Measurements from ENCODE around the gene HES4. TPM values are rescaled to one million over a fixed set of nuclear protein-coding genes. Genes with fewer than 3 reads are reported as not detected.
A peak's percentile ranks its signal among the peaks of the same experiment; 100 is the strongest.

HES4 gene
- total and polyA plus RNA-seq, 2 of the 13 experiments (the other 11 are each of a cell fraction or from before 2014, with no cell fraction given), result 8.8 to 10.6 TPM

DNA sequence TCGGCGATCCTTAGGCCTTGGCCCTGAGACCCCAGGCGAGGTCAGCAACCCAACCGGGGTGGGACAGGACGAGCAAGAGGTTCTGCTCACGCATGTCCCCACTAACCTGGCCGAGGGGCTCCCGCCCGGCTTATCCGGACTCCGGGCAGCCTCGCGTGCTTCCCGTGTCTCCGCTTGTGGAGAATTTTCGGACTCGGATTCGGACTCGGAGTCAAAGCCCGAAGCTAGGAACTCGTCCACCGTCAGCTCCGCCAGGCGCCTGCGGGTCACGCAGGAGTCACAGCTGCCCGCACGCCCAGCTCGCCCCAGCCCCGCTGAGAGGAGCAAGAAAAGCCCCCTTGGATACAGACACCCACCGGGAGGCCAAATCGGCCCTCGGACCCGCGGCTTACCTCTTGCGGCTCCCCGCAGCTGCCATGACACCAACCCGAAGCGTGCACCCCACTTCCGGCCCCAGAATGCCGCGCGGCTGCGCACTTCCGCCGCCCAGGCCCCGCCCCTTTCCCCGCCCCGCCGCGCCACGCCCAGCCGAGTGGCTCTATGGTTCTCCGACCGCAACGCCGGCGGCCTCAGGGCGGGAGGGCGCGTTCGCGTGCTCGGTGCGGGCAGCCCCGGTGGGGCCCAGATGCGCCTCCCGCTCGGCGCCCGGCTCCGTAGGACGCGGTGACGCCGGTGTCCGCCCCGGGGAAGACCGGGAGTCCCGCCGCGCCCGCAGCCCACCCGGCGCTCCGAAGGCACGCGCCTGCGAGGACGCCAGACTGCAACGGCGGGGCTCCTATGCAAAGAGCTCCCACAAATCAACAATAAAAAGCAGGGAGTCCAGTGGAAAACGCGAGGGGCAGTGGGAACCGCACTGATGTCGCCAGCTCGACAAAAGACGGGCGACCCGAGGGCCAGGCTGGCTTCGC, 40.8 kb downstream of the HES4 start, which contains the start of gene NOC2L (continued):
- no peak for TF ChIP-seq SCMH1 (CRISPR knock-in tag; IDR thresholded peaks at IDR 0.05; ENCODE audit: borderline replicate concordance)
- TF ChIP-seq, protein P1, sequence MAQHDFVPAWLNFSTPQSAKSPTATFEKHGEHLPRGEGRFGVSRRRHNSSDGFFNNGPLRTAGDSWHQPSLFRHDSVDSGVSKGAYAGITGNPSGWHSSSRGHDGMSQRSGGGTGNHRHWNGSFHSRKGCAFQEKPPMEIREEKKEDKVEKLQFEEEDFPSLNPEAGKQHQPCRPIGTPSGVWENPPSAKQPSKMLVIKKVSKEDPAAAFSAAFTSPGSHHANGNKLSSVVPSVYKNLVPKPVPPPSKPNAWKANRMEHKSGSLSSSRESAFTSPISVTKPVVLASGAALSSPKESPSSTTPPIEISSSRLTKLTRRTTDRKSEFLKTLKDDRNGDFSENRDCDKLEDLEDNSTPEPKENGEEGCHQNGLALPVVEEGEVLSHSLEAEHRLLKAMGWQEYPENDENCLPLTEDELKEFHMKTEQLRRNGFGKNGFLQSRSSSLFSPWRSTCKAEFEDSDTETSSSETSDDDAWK (CRISPR knock-in tag; IDR thresholded peaks at IDR 0.05), result no peak
- peak; percentile 34; the same call in 1 of the 2 replicates for TF ChIP-seq ZNF225 (CRISPR knock-in tag; IDR thresholded peaks at IDR 0.05)
- TF ChIP-seq ZNF446 (CRISPR knock-in tag; IDR thresholded peaks at IDR 0.05), result no peak
- TF ChIP-seq, protein P2, sequence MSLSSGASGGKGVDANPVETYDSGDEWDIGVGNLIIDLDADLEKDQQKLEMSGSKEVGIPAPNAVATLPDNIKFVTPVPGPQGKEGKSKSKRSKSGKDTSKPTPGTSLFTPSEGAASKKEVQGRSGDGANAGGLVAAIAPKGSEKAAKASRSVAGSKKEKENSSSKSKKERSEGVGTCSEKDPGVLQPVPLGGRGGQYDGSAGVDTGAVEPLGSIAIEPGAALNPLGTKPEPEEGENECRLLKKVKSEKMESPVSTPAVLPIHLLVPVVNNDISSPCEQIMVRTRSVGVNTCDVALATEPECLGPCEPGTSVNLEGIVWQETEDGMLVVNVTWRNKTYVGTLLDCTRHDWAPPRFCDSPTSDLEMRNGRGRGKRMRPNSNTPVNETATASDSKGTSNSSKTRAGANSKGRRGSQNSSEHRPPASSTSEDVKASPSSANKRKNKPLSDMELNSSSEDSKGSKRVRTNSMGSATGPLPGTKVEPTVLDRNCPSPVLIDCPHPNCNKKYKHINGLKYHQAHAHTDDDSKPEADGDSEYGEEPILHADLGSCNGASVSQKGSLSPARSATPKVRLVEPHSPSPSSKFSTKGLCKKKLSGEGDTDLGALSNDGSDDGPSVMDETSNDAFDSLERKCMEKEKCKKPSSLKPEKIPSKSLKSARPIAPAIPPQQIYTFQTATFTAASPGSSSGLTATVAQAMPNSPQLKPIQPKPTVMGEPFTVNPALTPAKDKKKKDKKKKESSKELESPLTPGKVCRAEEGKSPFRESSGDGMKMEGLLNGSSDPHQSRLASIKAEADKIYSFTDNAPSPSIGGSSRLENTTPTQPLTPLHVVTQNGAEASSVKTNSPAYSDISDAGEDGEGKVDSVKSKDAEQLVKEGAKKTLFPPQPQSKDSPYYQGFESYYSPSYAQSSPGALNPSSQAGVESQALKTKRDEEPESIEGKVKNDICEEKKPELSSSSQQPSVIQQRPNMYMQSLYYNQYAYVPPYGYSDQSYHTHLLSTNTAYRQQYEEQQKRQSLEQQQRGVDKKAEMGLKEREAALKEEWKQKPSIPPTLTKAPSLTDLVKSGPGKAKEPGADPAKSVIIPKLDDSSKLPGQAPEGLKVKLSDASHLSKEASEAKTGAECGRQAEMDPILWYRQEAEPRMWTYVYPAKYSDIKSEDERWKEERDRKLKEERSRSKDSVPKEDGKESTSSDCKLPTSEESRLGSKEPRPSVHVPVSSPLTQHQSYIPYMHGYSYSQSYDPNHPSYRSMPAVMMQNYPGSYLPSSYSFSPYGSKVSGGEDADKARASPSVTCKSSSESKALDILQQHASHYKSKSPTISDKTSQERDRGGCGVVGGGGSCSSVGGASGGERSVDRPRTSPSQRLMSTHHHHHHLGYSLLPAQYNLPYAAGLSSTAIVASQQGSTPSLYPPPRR (CRISPR knock-in tag; IDR thresholded peaks at IDR 0.05; ENCODE audit: borderline replicate concordance), result no peak; the same call in 1 of the 2 replicates
- no peak for TF ChIP-seq CCDC6 (CRISPR knock-in tag; IDR thresholded peaks at IDR 0.05)
- TF ChIP-seq, protein P3, sequence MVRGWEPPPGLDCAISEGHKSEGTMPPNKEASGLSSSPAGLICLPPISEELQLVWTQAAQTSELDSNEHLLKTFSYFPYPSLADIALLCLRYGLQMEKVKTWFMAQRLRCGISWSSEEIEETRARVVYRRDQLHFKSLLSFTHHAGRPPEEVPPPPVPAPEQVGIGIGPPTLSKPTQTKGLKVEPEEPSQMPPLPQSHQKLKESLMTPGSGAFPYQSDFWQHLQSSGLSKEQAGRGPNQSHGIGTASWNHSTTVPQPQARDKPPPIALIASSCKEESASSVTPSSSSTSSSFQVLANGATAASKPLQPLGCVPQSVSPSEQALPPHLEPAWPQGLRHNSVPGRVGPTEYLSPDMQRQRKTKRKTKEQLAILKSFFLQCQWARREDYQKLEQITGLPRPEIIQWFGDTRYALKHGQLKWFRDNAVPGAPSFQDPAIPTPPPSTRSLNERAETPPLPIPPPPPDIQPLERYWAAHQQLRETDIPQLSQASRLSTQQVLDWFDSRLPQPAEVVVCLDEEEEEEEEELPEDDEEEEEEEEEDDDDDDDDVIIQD (CRISPR knock-in tag; IDR thresholded peaks at IDR 0.05; ENCODE audit: low read depth), result no peak
- peak; percentile 95 for TF ChIP-seq SIN3B (IDR thresholded peaks at IDR 0.05; ENCODE audit: low read length)
- TF ChIP-seq, protein P4, sequence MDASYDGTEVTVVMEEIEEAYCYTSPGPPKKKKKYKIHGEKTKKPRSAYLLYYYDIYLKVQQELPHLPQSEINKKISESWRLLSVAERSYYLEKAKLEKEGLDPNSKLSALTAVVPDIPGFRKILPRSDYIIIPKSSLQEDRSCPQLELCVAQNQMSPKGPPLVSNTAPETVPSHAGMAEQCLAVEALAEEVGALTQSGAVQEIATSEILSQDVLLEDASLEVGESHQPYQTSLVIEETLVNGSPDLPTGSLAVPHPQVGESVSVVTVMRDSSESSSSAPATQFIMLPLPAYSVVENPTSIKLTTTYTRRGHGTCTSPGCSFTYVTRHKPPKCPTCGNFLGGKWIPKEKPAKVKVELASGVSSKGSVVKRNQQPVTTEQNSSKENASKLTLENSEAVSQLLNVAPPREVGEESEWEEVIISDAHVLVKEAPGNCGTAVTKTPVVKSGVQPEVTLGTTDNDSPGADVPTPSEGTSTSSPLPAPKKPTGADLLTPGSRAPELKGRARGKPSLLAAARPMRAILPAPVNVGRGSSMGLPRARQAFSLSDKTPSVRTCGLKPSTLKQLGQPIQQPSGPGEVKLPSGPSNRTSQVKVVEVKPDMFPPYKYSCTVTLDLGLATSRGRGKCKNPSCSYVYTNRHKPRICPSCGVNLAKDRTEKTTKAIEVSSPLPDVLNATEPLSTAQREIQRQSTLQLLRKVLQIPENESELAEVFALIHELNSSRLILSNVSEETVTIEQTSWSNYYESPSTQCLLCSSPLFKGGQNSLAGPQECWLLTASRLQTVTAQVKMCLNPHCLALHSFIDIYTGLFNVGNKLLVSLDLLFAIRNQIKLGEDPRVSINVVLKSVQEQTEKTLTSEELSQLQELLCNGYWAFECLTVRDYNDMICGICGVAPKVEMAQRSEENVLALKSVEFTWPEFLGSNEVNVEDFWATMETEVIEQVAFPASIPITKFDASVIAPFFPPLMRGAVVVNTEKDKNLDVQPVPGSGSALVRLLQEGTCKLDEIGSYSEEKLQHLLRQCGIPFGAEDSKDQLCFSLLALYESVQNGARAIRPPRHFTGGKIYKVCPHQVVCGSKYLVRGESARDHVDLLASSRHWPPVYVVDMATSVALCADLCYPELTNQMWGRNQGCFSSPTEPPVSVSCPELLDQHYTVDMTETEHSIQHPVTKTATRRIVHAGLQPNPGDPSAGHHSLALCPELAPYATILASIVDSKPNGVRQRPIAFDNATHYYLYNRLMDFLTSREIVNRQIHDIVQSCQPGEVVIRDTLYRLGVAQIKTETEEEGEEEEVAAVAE (CRISPR knock-in tag; IDR thresholded peaks at IDR 0.05; ENCODE audit: borderline replicate concordance), result no peak
- TF ChIP-seq, protein P5, sequence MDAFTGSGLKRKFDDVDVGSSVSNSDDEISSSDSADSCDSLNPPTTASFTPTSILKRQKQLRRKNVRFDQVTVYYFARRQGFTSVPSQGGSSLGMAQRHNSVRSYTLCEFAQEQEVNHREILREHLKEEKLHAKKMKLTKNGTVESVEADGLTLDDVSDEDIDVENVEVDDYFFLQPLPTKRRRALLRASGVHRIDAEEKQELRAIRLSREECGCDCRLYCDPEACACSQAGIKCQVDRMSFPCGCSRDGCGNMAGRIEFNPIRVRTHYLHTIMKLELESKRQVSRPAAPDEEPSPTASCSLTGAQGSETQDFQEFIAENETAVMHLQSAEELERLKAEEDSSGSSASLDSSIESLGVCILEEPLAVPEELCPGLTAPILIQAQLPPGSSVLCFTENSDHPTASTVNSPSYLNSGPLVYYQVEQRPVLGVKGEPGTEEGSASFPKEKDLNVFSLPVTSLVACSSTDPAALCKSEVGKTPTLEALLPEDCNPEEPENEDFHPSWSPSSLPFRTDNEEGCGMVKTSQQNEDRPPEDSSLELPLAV (CRISPR knock-in tag; conservative IDR thresholded peaks at IDR 0.05; ENCODE audit: low read depth), result no peak
- TF ChIP-seq MIER3 (CRISPR knock-in tag; IDR thresholded peaks at IDR 0.05; ENCODE audit: borderline replicate concordance), result no peak
- TF ChIP-seq ZKSCAN1 (IDR thresholded peaks at IDR 0.05; ENCODE audit: low read length), result no peak

All from HepG2 (cell line).